Activated CD4-positive, alpha-beta T cell treated with anti-CD3 and anti-CD28 coated beads, Interleukin-2, amount 50 U/mL, for 48 hours (primary cell): ENCODE data around the gene MMP21.
A peak's percentile ranks its signal among the peaks of the same experiment; 100 is the strongest.

Experiments used
- DNase-seq, 2 experiments: peaks; one replicate each; pipeline ENCODE4 v3.0.0-alpha.2; 2020

MMP21 gene

DNA sequence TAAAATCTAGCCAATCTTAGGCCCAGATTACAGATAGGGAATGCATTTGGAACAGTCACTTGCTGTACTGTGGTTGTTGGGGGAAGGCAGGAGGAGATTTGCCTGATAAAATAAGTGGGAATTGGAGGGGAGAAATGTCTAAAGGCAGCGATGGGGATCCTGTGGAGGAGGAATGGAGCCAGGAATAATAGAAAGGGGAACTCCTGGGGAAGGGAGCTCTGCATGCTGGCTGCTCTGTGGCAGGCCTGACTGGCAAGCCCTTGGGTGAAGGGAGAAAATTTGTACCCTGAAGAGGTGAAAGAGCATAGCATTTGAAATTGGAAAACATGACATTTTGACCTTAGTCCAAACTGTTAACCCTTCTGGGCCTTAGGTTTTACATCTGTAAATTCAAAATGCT lies 13.7 kb downstream of the MMP21 start:
- DNase-seq: no peak

DNA sequence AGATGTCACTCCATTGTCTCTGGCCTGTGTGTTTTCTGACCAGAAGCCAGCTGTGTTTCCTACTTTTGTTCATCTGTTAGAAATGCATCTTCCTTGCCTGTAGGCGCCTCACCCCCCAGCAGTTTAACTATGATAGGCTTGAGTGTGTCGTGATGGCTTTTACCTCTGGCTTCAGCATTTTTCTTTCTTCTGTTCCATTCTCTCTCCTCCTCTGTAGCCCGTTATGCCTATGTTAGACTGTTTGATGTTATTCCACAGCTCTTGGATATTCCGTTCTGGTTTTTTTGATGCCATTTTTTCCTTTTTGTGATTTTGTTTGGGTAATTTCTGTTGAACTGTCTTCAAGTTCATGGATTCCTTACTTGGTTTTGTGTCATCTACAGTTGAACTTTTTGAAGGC lies 17.9 kb downstream of the MMP21 start:
- no peak for DNase-seq

DNA sequence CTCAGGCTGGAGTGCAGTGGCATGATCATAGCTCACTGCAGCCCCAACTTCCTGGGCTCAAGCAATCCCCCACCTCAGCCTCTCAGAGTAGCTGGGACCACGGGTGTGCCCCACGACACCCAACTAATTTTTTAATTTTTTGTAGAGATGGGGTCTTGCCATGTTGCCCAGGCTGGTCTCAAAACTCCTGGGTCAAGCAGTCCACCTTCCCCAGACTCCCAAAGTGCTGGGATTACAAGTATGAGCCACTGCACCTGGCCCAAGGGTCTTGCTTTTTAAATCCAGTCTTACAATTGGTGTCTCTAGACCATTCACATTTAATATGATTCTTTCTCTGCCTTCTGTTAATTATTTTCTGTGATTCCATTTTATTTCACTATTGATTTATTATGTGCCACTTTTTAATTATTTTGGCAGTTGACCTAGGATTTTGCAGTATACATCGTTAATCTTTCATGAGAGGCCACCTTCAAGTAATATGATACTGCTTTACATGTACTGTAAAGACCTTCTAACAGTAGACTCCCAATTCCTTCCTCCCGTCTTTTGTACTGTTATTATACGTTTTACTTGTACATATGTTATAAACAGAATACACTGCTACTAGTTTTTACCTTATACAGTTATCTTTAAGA lies 18.7 kb downstream of the MMP21 start:
- DNase-seq: no peak

DNA sequence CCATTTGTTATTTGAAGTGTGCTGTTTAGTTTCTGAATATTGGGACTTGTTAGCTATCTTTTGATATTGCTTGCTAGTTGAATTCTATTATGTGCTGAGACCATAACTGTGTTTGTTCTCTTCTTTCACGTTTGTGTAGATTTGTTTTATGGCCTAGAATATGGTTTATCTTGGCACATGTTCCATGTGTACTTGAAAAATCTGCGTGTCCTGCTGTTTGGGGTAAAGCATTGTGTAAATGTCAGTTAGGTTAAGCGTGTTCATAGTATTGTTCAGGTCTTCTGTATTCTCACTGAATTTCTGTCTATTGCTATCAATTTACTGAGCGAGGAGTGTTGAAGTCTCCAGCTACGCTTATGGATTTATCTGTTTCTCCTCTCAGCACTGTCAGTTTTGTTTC lies 19.4 kb downstream of the MMP21 start:
- no peak for DNase-seq

DNA sequence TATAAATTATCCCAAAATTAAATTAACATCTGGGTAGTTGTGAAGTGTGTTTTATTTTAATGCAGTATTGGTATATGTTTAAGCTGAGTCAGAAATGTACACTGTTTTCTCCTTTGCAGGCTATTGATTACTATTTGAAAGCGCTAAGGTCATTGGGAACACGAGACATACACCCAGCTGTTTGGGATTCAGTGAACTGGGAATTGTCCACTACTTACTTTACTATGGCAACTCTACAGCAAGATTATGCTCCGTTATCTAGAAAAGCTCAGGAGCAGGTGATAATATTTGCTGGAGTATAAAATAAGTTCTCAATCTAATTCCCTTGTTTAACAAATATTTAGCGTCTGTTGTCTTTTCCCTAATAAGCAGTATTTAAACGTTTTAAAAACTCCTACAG lies 28.2 kb downstream of the MMP21 start:
- no peak for DNase-seq

DNA sequence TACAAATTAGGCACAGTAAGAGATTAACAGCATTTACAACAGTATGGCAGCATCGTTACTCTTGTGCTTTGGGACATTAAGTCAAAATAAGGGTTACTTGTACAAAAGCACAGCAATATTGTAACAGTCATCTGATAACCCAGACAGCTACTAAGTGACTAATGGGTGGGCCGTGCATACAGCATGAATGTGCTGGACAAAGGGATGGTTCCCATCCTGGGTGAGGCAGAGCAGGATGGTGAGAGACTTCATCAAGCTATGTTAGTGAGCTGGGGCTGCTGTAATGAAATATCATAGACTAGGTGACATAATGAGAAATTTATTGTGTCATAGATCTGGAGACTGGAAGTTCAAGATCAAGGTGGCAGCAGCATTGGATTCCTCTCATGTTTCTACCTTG lies 30.7 kb downstream of the MMP21 start:
- DNase-seq: no peak

DNA sequence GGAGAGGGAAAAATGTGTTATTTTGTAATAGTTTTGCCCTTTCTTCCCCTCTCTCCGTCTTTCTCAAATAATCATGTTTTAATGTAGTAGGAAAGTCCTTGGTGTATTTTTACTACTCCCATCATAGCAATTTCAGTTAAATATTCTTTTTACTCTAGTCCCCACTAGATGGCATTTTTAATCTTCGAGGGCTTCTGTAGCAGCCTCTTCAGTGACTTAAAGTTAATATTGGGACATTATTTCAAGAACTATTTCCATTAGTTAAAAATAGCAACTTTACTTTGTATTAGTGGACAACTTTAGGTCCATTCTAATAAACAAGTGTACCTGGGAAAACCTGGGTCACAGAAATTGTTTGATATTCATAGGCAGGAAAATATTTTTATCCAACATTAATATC lies 33.2 kb downstream of the MMP21 start:
- no peak for DNase-seq

DNA sequence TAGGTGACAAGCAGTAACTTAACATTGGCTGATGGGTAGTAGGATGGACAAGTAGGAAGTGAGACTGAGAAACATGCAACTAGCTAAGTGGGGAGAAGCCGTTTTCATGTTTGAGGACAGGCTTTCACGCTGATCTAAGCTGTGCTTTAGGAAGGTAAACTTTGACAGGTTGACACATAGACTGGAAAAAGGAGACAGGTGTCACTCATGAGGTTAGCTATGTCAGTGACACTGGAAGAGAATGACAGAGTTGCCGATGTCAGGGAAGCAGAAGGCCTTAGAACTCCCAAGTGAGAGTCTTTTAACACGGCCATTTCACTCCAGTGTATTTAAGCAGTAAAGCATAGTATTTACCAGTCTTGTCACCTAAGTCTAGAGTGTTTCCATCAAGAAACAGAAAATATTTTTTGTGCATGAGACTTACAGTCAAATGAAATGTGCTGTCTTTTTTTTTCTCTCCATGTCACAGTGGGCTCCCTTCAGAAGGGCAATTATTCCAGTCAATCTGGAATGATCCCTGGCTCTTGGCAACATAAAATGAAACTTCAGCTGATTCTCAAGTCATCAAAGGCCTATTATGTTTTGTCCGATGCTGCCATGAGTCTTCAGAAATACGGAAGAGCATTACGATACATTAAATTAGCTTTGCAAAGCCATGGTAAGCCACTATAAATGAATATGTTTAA lies 35.5 kb downstream of the MMP21 start:
- DNase-seq: no peak

DNA sequence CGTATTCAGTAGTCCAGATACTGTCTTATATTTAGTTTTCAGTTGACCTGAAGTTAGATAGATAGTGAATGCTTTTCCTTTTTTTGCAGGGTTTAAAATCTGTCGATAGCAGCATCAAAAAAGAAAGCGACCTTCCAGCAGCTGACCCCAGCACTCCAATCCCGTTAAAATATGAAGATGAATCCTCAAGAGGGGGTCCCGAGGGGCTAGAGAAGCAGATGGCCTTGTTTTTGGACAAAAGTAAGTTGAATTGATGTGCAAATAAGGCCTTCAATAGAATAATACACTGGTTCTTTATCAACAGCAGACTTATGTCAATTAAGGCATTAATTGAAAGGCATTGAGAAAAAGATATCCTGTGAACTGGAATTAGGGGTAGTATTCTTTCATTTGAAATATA lies 37.4 kb downstream of the MMP21 start:
- DNase-seq: no peak

DNA sequence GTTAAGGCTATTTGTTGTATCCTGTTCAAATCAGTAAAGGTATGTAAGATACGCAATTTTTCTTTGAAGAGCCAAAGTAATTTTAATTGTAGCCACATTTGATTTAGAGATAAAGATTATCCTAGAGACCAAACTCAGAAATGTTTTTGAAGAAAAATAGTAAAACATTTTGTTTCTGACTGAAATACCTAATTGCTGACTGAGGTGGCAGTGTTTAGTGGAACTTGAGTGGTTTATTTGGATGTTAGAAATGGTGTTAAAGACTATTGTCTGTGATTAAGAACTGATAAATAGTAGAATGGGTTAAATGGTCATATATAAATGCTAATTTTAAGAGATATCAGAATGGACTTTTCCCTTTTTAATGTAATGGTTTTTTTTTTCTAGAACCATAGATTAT lies 40.8 kb downstream of the MMP21 start:
- DNase-seq: no peak

DNA sequence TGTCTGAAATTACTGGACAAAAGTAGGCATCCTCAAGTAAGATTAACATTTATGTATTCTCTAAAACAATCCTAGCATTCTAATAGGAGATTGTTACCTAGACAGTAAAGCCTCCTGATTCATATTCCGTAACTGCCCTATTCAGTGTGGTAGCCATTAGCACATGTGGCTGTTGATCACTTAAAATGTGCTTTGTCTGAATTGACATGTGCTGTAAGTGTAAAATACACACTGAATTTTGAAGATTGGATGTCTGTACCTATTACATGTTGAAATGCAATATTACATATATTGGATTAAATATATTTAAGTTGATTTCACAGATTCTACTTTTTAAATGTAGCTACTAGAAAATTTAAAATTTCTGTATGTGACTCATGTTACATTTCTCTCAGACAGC lies 41.5 kb downstream of the MMP21 start:
- no peak for DNase-seq

DNA sequence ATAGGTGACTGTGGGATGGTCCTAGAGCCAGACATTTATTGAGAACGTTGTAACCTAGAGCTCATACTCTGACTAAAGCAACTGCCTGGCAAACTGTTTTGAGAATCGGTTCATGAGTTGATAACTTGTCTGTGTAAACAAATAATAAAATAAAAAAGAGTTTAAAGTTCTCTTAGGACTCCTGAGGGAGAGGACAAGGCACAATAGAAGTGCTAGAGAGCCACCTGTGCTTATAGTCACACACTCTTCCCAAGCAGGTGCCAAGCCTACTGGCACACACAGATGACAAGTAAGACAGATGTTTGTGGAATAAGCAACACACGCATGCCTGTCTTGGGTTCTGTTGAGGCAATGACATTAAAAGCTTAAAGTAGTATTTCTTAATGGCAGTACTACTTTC lies 48.2 kb downstream of the MMP21 start:
- DNase-seq: no peak

DNA sequence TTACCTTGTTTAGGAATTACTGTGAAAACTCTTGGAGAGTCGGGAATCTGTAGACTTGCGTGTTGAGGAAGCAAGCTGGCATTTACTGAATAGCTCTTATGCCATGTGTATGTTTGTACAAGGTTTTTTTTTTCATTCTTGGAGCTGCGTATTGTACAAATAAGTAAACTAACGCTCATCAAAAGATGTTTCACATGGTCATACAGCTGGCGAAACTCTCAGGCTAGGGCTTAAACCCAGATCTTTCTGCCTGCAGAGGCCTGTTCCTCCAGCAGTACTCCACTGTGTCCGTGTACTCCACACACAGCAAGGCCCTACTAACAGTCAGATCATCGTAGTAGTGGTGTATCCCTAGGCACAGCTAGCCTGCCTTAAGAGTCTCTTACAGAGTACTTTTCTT lies 48.7 kb downstream of the MMP21 start:
- no peak for DNase-seq

DNA sequence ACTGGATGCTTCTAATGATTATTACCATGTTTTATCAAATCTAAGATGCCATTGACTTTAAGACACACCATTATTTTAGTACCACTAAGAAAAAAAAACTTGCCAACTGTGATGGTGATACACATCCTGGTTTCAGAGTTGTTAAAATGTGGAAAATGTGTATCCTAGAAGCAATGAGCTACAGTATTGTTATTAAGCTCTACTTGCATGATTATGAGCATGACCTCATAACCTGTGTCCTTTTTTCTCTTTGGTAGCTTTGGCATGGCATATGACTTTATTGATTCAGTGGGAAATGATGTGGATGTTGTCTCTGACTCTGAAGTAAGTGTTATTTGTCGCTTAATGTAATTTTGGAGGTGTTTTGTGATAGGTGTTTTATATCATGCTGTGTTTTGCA lies 52.8 kb downstream of the MMP21 start:
- no peak for DNase-seq

DNA sequence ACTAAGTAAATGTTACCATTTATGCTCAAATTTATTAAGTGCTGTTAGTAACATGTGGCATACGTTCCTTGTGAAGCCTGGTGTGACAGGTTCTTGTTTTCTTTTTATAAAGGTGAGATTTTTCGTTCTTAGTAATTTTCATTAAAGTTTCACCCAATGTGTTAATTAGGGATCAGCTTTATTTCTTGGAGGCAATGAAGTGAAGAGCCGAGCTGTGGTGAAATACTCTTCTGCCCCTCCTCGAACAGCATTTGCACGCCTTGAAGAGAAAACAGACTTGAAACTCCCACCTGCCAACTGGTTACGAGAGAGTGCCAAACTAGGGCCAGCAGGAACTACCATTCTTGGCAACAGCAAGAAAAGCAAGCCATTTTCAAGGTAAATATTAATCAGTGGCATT lies 54.6 kb downstream of the MMP21 start:
- no peak for DNase-seq

DNA sequence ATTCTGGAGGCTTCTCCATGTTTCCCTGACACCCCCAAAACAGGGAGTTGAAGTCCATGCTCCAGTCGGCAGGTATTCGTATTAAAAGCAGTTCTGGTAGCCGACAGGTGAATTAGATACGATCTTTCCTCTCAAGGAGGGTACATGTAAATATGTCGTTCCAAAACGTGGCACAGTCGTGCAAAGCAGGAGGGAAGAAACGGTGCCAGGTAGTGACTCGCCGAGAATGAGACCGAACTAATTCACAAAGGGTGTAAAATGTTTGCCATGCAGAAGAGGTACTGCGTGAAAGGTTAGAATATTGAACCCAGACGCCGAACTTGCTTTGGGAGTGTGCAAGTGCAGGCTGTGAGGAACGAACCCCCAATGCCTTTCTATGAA lies 55.6 kb downstream of the MMP21 start:
- peak in 1 of 2 experiments; percentile 1 for DNase-seq

DNA sequence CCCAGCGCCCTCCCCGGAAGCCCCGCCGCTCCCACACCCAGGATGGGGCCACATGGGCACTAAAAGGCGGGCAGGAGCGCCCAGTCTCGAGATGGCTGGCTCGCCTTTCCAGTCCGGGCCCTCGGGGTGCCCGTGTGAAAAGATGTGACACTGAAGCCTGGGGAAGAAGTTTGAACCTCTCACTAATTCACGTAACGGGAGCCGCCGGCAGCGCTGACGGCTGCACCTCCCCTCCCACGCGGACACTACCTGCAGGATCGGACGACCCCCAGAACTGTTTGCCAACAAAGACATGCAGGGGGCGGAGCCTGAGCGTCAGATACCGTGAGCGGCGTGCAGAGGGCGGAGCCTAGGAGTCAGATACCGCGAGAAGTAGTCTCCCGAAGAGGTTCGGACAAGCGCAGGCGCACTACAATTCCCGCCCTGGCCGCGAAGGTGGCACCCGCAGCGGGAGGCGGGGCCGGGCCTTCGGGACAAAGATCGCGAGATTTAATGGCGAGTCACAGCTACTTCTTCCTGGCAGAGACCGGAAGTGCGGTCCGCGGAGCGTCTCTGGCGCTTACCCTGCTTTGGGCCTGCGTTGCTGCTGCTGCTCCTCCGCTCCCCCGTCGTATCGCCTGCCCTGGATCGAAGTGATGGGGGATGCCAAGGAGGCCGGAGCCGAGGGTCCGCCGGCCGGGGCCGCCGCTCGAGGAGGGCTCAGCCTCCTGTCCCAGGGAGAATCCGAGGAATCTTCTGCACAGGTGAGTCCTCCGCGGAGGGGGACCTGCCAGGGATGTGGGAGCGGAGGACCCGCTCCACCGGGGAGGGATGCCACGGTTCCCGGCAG lies 56.2 kb downstream of the MMP21 start, which contains the start of gene EDRF1:
EDRF1 (plus strand) TSS at position 537 of the 829 bp plus-strand sequence; CDS start at position 636, 99 bp downstream.
- peak; percentile 98 to 99 for DNase-seq
